NCI-H1105 treated with DMSO at 0.1 percent for 48 hours (cell line): ENCODE measurements around the gene CRYGN.

ENCODE experiments used
- DNase-seq: peaks from one replicate; lab custom pipeline; 2025; lab: John Stamatoyannopoulos, UW

CRYGN gene

DNA sequence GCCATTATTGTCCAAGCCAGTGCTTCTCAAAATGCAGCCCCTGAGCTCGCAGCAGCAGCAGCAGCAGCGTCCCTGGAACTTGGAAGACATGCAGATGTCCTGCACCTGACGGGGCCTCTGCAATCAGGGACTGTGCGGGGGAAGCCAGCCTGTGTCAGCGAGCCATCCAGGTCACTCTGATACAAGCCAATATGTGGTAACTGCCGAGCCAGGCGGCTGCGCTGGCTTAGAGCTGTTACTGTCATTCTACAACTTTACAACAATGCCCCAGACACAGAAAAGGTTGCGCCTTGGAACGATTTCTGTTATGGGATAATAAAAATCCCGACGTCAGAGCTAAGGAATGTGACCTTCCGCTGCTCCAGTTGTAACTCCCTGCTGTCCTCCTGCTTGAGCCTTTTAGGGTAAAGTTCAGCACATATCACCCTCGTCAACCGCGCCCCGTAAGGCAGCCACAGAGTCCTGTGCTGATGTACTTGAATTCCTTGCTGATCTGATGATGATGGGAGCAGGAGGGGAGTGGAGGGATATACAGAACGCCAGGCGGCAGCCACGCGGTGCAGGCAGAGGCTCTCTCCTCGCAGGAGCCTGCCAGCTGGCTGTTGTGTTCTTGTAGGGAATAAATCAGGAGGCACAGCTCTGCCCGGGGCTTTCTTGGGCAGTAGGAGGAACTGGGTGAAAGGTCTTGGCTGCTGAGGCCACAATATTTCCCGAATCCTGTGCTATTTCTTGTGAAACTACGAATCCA, 20.0 kb upstream of the CRYGN start:
- no peak for DNase-seq

DNA sequence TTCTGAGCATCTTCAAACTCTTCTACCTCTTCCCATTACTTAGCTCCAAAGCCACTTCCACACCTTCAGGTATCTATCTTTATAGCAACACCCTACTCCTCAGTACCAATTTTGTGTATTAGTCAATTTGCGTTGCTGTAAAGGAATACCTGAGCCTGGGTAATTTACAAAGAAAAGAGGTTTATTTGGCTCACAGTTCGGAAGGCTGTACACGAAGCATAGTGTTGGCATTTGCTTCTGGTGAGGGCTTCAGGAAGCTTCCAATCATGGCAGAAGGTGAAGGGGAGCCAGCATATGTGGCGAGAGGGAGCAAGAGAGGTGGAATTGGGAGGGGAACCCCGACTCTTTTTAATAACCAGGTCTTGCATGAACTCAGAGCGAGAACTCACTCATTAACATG, 17.6 kb upstream of the CRYGN start:
- no peak for DNase-seq

DNA sequence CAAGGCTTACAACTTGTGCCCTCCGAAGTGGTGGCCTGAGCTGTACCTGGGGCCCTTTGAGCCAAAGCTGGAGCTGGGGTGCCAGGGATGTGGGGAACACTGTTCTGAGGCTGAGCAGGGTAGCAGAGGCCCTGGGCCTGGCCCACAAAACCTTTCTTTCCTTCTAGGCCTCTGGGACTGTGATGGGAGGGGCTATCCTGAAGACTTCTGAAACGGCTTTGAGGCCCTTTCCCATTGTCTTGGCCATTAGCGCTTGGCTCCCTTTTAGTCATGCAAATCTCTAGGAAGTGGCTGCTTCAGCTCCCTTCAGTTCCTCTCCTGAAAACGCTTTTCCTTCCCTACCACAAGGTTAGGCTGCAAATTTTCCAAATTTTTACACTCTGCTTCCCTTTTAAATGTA, 16.8 kb upstream of the CRYGN start:
- DNase-seq, result no peak

DNA sequence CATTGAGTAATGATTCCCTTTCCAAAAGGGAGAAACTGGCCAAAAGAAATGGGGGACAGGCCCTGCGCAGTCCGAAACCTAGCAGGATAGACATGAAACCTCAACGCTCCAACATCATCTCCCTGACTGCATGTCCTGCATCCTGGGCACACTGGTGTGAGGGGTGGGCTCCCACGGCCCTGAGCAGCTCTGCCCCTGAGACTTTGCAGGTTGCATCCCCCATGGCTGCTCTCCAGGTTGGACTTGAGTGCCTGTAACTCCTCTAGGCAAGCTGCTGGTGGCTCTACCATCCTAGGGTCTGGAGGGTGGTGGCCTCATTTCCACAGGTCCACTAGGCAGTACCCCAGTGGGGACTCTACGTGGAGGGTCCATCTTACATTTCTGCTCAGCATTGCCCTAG, 16.3 kb upstream of the CRYGN start:
- no peak for DNase-seq

DNA sequence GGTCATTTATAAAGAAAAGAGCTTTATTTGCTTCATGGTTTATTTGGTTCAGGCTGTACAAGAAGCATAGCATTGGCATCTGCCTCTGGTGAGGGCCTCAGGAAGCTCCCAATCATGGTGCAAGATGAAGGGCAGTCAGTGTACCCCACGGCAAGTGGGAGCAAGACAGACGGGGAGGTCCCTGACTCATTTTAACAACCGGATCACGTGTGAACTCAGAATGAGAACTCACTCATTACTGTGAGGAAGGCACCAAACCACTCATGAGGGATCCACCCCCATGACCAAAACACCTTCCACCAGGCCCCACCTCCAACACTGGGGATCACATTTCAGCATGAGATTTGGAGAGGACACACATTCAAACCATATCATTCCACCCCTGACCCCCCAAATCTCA, 15.7 kb upstream of the CRYGN start:
- DNase-seq, result no peak

DNA sequence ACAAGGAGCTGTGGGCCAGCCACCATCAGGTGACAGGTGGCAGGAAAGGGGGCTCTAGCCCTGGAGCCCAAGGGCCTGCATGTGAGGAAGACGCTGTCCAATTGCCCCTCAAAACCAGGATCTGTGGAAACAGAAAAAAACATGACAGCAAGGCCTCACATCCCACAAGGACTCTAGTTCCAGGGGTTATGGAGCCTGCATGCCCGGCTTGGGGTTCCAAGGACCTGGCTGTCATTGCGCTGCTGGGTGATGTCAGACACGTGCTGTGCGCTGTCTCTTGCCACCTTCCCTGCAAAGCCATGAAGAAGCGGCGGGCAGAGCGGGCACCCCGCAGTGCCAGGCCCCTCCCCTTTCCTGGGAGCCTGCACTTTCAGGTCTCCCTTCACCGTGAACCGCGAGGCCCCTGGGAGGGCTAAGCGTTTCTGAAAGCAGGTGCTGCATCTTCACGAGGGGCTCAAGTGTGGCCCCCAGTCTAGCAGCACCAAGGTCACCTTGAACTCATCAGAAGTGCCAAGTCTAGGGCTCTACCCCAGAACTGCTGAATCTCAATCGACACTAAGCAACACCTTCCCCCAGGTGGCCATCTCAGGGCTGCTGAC, 15.1 kb upstream of the CRYGN start:
- DNase-seq, result no peak

DNA sequence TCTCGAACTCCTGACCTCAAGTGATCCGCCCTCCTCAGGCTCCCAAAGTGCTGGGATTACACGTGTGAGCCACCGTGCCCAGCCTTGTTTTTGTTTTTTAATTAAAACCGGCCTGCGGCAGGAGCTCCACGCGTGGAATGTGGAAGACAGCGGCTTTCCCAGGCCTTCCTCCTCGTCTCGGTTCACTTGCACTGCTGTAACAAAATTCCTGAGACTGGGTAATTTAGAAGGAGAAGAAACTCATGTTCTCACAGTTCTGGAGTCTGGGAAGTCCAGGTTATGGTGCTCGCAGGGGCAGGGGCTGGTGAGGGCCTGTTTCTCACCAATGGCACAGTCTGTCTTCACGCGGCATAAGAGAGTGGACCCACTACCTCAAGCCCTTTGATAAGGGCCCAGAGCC, 14.4 kb upstream of the CRYGN start:
- no peak for DNase-seq

DNA sequence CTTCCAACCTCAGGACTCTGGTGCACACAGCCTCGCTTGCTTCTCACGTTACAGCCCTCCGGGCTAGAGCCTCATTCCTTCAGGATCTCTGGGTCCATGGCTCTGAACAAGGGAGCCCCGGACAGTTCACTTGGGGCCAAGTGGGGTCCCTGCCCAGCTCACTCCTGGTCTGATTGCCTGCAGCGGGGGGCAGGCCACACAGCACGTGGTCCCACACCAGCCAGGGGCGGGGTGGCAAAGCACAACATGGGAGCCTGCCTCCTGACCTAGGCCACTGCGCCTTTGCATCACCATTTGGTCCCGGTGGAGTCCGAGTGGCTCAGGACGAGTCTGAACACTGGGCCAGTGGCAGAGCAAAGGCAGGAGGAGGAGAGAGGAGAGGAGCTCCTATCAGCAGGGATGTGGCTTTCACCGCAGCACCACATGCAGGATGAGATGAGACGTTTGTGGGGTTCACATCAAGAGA, 13.4 kb upstream of the CRYGN start:
- DNase-seq, result no peak

DNA sequence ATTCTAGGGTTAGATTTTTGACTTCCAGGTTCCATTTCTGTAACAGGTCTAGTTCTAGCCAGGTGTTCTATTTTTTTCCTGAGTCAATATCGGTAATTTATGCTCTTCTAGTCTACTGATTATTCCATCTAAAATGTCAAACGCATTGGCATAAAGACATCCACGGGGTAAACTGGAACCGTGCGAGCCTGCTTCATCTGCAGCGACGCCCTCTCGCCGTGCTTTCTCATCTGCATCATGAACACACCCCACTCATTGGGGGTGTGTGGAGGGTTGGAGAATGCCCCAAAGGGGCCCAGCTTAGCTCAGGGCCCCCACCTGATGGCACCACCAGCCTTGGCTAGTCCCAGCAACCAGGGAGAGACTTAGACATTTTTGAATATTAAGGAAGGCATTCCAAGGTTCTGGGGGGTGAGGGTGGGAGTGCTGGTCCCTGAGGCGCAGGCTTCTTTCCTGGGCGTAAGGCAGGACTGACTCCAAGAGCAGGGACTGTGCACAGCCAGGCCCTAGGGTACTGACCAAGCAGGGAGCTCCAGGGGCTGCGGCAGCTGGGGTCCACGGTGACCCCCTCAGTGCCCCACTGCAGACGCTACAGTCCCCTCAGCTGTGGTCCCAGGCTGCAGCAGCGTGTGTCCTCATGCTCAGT, 12.9 kb upstream of the CRYGN start:
- no peak for DNase-seq

DNA sequence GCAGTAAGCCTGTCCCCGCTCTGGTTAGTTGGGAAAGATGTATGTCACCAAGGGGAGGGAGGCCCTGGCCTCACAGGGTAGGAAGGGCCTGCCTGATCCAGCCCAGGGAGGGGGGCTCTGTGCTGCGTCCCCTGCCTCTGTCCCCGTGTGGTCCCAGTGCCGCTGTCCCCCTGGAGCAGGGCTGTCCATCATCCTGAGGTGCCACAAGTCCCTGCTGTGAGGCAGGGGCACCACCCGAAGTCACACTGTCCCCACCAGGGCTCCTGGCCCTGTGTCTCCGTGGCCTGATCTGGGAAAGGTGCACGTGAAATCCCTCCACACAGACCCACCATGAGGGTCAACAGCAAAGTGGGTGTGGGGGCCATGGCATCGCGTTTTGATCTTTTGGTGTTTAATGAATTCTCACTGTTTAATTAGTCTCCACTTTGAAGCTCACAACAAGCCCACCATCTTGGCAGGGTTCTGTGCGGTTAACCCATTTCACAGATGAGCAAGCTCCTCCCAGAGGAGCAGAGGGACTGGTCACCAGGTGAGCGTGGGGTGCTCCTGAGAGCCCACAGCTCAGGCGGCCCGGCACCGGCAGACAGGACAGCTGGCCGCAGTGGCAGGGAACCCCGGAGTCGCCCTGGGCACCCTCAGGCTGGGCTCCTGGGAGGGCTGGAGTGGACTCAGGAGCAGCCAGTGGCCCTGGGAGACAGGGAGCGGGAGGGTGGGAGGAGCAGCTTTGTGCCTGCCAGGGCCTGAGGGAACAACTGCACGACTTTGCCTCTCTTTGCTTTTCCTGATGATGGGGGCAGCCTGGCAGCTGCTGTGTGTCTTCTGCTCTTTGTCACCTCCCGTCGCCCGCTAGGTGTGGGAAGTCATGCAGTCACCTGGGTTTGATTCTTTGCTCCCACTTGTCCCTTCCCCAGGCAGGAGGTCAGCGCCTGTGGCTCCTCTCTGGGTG, 12.0 kb upstream of the CRYGN start:
- no peak for DNase-seq

DNA sequence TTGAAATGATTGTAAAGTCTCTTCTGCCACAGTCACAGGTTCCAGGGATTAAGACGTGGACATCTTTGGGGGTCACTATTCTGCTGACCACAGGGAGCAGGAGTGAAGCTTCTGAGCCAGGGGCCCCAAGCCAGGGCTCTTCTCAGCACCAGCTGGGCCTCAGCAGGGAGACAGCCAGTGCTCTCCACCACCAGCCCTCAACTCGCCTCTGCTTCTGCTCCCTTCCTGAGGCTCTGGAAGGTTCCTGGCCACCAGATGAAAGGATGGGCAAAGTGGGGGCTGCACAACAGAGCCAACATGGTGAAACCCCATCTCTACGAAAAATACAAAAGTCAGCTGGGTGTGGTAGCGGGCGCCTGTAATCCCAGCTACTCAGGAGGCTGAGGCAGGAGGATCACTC, 11.2 kb upstream of the CRYGN start:
- no peak for DNase-seq

DNA sequence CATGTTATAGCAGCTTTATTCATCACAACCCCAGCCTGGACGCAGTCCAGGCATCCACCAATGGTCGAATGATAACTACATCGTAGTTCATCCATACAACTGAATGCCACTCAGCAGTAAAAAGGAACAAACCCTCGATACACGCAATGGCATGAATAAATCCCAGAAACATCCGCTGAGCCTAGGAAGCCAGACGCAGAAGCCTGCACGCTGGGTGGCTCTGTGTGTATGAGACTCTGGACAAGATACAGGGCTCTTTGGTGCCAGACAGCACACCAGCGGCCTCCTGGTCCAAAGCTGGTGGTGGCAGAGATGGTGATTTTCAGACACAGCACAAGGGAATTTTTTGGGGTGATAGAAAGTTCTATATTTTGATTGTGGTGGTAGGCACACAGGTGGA, 10.0 kb upstream of the CRYGN start:
- no peak for DNase-seq

DNA sequence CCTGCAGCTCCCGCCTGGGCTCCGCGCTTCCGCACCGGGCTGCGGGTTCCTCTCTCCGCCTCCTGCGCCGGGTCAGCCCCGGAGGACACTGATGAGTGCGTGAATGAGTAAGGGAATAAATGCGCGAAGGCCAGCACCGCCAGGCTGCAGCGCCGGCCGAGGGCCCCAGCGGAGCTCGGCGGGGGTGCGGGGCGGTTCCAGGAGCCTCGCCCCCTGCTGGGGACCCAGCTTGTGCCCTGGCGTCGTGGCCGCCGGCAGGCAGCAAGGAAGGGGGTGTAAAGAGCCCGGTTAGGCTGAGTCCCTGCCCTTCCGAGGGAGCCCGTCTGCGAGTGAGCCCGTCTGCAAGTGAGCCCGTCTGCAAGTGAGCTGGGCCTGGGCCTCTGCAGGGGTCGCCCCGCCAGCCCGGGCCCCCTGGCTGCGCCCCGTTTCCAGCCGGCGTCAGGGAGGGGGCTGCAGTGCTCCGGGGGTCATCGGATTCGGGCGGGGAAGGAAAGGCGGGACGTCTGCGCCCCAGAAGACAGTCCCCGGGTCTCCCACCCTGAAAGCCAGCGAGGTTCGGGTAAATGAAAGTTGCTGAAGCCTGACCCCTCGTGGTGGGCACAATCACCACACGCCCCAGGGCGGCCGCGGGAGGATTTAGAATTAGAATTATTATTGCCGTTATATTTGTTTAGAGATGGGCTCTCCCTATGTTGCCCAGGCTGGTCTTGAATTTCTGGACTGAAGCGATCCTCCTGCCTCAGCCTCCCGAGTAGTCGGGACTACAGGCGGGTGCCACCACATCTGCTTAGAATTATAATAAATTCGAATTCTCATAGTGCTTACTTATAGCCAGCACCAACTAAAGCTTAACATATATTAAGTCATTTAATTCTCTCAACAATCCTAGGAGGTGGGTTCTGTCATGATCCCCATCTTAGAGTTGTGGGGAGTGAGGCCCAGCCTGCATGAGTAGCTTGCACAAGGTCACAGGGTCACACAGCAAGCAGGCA, 8.6 kb upstream of the CRYGN start:
- no peak for DNase-seq

DNA sequence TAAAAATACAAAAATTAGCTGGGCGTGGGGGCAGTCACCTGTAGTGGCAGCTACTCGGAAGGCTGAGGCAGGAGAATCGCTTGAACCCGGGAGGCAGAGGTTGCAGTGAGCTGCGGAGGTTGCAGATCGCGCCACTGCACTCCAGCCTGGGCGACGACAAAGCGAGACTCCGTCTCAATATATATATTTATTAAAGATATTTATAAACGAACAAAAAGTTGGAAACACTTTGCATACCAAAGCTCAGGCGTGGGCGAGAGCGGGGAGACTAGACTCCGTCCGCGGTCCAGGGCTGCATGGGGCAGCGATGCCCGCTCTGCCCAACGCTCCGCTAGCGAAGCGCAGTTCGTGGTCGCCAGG, 7.9 kb upstream of the CRYGN start:
- DNase-seq, result no peak

DNA sequence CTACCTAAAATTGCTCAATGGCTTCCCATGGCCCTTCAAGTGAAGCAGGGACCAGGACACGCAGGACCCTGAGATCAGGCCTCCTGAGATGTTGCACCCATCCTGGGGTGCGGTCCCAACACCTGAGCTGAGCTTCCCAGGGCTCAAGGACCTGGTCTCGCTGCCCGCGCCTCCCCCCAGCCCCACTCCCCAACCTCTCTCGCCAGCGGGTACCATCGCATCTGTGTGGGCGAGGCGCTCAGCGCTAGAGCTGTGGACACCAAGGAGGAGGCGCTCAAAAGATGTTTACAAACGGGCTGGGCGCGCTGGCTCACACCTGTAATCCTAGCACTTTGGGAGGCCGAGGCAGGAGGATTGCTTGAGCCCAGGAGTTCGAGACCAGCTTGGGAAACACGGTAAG, 7.4 kb upstream of the CRYGN start:
- DNase-seq, result no peak

DNA sequence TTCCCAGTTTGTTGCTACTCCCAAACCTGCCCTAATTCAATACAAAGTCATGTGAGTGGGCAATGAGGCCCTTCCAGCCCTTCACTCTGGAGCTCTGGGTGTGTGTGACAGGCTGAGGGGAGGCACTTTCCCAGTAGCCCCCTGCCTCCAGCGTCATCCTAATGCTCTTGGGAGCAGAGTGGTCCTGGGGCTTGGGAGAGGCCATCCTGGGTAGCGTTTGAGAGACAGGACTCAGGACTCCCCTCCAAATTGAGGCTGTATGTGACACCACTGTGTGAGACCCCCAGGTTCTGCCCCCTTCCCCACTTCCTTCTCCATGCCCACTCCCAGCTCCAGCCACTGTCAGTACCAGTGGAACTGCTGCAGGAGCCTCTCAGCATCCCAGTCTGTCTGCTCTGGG, 6.5 kb upstream of the CRYGN start:
- DNase-seq, result no peak

DNA sequence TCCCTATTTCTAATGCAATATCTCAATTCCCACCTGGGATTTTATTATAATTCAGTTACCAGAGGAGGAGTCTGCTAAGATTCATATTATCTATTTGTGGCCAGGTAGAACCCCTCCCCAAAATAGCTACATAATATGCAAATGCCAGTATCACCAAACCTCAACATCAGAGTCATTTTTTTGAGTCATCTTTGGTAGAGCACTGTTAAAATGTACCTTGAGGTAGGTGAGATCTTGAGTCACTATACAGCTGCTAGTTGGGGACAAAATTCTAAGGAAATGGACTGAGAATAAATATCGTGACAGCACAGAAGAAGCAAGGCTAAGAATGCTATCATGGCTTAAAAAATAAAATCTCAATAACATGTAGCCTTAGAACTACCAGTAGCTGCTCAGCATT, 4.7 kb upstream of the CRYGN start:
- no peak for DNase-seq

DNA sequence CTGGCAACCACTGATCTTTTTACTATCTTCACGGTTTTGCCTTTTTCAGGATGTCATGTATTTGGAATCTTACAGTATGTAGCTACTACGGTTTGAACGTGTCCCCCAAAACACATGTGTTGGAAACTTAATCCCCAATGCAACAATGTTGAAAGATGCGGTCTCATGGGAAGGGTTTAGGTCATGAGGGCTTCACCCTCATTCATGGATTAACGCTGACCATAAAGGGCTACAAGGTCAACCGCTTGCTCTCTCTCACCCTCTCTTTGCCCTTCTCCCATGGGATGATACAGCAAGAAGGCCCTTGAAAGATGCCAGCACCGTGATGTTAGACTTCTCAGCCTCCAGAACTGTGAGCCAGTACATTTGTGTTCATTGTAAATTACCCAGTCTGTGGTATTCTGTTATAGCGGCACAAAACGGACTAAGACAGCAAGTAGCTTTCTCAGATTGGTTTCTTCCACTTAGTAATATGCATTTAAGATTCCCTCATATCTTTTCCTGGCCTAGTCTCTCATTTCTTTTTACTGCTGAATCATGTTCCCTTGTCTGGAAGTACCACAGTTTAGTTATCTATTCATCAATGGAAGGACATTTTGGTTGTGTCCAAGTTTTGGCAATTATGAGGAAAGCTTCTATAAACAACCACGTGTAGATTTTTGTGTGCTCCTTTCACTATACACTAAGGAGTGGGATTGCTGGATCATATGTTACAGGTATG, 3.0 kb upstream of the CRYGN start:
- DNase-seq, result no peak

DNA sequence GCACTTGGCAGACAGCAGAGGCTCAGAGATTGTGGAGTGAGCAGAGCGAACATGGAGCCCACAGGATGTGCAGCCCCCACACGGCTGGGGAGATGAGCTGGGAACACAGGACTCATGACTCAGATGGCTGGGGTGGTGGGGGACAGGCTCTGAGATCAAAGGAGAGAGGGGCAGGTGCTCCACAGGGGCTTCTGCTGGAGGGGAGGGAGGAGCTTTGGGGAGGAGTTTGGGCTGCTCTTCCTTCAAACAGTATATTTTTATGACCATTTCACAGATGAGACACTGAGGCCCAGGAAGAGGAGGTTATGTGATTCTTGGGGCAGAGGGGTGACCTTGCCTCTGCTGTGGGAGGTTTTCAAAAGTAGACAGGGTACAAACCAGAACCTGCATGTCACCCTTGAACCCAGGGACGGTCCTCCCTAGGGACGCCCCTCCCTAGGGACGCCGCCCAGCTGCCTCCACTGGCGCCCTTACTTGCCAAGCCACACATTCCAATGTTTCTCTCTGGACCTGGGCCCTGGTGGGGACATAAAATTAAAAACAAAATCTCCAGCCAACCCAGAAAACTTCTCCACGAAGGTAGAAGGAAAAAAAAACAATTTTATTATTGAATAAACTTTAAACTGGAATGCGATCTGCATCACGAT, 981 bp upstream of the CRYGN start:
- DNase-seq, result no peak
